HL-60 (cell line): Measurements from ENCODE around the gene POLR2I.
A peak's percentile ranks its signal among the peaks of the same experiment; 100 is the strongest.

ENCODE experiments used
- DNase-seq, 2 experiments: peaks; one replicate each; pipeline ENCODE4 v3.0.0-alpha.2; 2010 to 2020; ENCODE audit warnings: low read depth in 1 of 2, low spot score in 1 of 2
- H3K27ac ChIP-seq: fragments of 250-450 bp; sonication (Bioruptor Pico); replicated peaks from 2 replicates; pipeline ENCODE4 v1.5.1; 2020; ENCODE audit warnings: mild to moderate bottlenecking, moderate library complexity
- H3K27me3 ChIP-seq: fragments of 250-450 bp; sonication (Bioruptor Pico); 2 replicates; pipeline ENCODE4 v1.5.1; 2021; ENCODE audit warnings: mild to moderate bottlenecking, moderate library complexity; ENCODE audit not compliant: insufficient read depth, poor library complexity, severe bottlenecking
- H3K4me3 ChIP-seq: replicated peaks from 2 replicates; pipeline ENCODE4 v1.5.1; 2011; ENCODE audit warnings: mild to moderate bottlenecking, control low read depth, low read length; ENCODE audit not compliant: insufficient read depth
- GABPA ChIP-seq: IDR thresholded peaks from 2 replicates; pipeline ENCODE4 v1.6.1; 2012; ENCODE audit warnings: low read depth
- POLR2AphosphoS5 ChIP-seq: IDR thresholded peaks from 2 replicates; pipeline ENCODE4 v1.6.1; 2012; ENCODE audit warnings: low read depth
- SPI1 ChIP-seq: IDR thresholded peaks from 2 replicates; pipeline ENCODE4 v1.6.1; 2012; ENCODE audit warnings: low read depth, mild to moderate bottlenecking, borderline replicate concordance
- TF ChIP-seq, protein P1 (sequence below): IDR thresholded peaks from one replicate; pipeline ENCODE4 v1.5.1; 2011; ENCODE audit warnings: low read length, control low read depth, inconsistent platforms; ENCODE audit not compliant: insufficient read depth
- TF ChIP-seq, protein P2 (sequence below): IDR thresholded peaks from 2 replicates; pipeline ENCODE4 v1.6.1; 2012; ENCODE audit warnings: low read depth; ENCODE audit not compliant: insufficient replicate concordance

The POLR2I gene

DNA sequence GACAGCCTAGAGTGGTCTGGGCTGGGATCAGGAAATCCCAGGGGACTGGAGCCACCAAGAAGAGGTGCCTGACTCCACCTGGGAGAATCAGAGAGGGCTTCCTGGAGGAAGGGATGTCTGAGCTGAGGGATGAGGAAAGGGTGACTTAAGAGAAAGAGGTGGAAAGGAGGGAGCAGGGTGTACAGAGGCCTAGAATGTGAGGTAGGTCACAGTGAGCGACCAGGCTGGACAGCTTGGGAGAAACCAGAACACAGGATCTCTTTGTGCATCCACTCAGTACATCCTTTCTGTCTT lies 1.6 kb upstream of the POLR2I start:
- no peak for DNase-seq
- Histone ChIP-seq H3K27ac (no peak overlapping the region), H3K4me3 (peak overlapping the region; percentile 97; the same call in 1 of the 2 replicates), H3K27me3 (no peaks in the 10 kb centered on the region)
- TF ChIP-seq, protein P1, sequence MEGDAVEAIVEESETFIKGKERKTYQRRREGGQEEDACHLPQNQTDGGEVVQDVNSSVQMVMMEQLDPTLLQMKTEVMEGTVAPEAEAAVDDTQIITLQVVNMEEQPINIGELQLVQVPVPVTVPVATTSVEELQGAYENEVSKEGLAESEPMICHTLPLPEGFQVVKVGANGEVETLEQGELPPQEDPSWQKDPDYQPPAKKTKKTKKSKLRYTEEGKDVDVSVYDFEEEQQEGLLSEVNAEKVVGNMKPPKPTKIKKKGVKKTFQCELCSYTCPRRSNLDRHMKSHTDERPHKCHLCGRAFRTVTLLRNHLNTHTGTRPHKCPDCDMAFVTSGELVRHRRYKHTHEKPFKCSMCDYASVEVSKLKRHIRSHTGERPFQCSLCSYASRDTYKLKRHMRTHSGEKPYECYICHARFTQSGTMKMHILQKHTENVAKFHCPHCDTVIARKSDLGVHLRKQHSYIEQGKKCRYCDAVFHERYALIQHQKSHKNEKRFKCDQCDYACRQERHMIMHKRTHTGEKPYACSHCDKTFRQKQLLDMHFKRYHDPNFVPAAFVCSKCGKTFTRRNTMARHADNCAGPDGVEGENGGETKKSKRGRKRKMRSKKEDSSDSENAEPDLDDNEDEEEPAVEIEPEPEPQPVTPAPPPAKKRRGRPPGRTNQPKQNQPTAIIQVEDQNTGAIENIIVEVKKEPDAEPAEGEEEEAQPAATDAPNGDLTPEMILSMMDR, result no peak
- TF ChIP-seq, protein P2, sequence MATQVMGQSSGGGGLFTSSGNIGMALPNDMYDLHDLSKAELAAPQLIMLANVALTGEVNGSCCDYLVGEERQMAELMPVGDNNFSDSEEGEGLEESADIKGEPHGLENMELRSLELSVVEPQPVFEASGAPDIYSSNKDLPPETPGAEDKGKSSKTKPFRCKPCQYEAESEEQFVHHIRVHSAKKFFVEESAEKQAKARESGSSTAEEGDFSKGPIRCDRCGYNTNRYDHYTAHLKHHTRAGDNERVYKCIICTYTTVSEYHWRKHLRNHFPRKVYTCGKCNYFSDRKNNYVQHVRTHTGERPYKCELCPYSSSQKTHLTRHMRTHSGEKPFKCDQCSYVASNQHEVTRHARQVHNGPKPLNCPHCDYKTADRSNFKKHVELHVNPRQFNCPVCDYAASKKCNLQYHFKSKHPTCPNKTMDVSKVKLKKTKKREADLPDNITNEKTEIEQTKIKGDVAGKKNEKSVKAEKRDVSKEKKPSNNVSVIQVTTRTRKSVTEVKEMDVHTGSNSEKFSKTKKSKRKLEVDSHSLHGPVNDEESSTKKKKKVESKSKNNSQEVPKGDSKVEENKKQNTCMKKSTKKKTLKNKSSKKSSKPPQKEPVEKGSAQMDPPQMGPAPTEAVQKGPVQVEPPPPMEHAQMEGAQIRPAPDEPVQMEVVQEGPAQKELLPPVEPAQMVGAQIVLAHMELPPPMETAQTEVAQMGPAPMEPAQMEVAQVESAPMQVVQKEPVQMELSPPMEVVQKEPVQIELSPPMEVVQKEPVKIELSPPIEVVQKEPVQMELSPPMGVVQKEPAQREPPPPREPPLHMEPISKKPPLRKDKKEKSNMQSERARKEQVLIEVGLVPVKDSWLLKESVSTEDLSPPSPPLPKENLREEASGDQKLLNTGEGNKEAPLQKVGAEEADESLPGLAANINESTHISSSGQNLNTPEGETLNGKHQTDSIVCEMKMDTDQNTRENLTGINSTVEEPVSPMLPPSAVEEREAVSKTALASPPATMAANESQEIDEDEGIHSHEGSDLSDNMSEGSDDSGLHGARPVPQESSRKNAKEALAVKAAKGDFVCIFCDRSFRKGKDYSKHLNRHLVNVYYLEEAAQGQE, result no peak
- no peak for TF ChIP-seq SPI1
- TF ChIP-seq POLR2AphosphoS5, result no peak
- no peak for TF ChIP-seq GABPA

DNA sequence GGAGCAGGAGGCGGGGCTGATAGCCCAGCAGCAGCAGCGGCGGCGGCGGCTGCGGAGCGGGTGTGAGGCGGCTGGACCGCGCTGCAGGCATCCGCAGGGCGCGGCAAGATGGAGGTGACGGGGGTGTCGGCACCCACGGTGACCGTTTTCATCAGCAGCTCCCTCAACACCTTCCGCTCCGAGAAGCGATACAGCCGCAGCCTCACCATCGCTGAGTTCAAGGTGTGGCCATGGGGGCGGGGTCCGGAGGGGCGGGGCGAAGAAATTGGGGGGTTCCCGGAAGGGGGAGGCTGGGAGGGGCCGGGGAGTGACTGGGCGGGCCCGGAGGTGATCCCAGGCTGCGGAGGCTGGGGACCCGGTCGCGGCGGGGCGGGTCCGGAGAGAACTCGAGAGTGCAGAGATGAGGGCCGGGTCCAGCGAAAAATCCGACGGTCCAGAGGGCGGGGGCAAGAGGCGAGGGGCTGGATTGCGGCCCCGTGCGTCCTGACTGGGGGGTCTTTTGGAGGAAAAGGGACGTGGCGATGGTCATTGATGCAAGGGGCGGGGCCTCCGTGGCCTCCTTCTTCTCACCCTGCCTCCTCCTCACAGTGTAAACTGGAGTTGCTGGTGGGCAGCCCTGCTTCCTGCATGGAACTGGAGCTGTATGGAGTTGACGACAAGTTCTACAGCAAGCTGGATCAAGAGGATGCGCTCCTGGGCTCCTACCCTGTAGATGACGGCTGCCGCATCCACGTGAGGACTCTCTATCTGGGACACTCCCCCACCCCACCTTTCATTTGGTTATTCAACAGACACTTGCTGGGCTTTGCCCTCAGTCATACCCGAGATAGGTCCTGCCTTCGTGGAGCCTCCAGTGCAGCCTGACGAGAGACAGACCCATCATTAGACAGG lies 1.0 kb upstream of the POLR2I start, which contains the start of gene TBCB:
Gene TBCB (plus strand): TSS at position 16 of the 891 bp plus-strand sequence. CDS start 93 bp downstream, at position 109.
- H3K27me3 ChIP-seq, result no peaks in the 10 kb centered on the region
- TF ChIP-seq, protein P1, result no peak
- TF ChIP-seq GABPA, result no peak
- TF ChIP-seq POLR2AphosphoS5, result peak; percentile 75; the same call in 1 of the 2 replicates
- peak within 1 kb of the TSS; percentile 64 for H3K27ac ChIP-seq
- DNase-seq, result peak; percentile 9 to 27
- H3K4me3 ChIP-seq, result peak within 1 kb of the TSS; percentile 97

DNA sequence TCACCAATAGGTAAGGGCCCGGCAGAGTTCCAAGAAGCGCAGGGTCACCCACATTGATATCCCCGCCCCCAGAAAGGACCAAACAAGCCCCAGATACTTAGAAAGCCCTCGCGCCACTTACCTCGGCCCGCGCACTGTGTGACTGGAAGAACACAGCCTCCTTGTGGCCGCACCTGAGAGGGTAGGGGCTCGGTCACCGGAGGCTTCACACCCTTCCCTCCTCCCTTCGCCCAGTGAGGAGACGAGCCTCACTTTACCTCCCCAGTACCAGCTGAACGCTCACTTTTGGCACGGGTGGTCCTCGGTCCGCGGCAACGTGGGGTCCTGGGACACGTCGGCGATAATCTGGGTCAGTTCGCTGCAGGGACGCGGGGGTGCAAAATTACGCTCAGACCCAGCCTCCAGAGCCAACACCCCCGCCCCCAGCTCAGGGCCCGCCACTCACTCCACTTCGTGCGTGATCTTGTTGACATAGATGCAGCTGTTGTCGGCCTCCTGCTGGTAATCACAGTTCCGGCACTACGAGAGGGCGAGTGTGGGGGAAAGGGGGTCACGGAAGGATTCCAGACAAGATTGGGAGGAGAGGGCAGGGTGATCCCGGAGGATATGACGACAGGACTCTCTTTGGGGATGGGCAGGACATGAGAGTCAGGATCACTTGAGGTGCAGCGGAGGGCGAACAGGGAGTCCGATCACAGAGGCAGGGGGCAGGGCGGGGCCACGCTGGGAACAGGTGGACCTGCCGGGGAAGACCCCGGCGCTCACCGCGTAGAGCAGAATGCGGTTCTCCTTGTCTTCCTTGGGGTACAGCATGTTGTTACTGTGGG lies 568 bp downstream of the POLR2I start:
- no peaks in the 10 kb centered on the region for H3K27me3 ChIP-seq
- peak overlapping the region; percentile 64 for H3K27ac ChIP-seq
- DNase-seq, result peak in 1 of 2 experiments; percentile 10
- no peak for TF ChIP-seq SPI1
- TF ChIP-seq, protein P1, result no peak
- no peak for TF ChIP-seq POLR2AphosphoS5
- TF ChIP-seq, protein P2, result no peak
- no peak for TF ChIP-seq GABPA
- peak overlapping the region; percentile 97 for H3K4me3 ChIP-seq
